SU-DHL-6 (cell line): ENCODE results near the gene TGM6.

Source experiments
- H2AFZ ChIP-seq: fragments of 200-600 bp; sonication (generic); 2 replicates; pipeline ENCODE4 v1.6.1; 2014; ENCODE audit warnings: low read depth, mild to moderate bottlenecking, moderate library complexity, mixed read lengths, antibody characterized with exemption, low read length; ENCODE audit not compliant: severe bottlenecking
- H3F3A ChIP-seq: fragments of 200-600 bp; shearing (Covaris generic); 2 replicates; pipeline ENCODE4 v1.6.0; 2016; ENCODE audit warnings: antibody characterized with exemption, mild to moderate bottlenecking; ENCODE audit not compliant: insufficient read depth
- H3K27ac ChIP-seq: fragments of 200-600 bp; sonication (generic); 2 replicates; pipeline ENCODE4 v1.5.1; 2016; ENCODE audit warnings: low read depth, mild to moderate bottlenecking, low read length, moderate library complexity, mixed read lengths
- H3K27me3 ChIP-seq: fragments of 200-600 bp; sonication (generic), shearing (Covaris generic); 2 replicates; pipeline ENCODE4 v1.6.0; 2014; ENCODE audit warnings: mild to moderate bottlenecking, low read length
- H3K36me3 ChIP-seq: fragments of 200-600 bp; sonication (generic); 2 replicates; pipeline ENCODE4 v1.6.1; 2014; ENCODE audit warnings: mild to moderate bottlenecking, low read length, mixed read lengths
- H3K4me2 ChIP-seq: fragments of 300-600, 200-600 bp; shearing (Covaris generic), sonication (generic); 2 replicates; pipeline ENCODE4 v1.6.0; 2014; ENCODE audit warnings: low read length, low read depth, mild to moderate bottlenecking; ENCODE audit not compliant: poor library complexity, severe bottlenecking
- H3K4me3 ChIP-seq: fragments of 200-600 bp; sonication (generic); 2 replicates; pipeline ENCODE4 v1.5.1; 2014; ENCODE audit warnings: antibody characterized with exemption, low read length, mild to moderate bottlenecking, mixed read lengths; ENCODE audit not compliant: insufficient read depth, poor library complexity, severe bottlenecking
- H3K79me2 ChIP-seq: fragments of 200-600 bp; sonication (generic); 2 replicates; pipeline ENCODE4 v1.6.1; 2014; ENCODE audit warnings: mild to moderate bottlenecking, low read length, moderate library complexity; ENCODE audit not compliant: insufficient read depth
- H3K9ac ChIP-seq: fragments of 200-600 bp; sonication (generic); 2 replicates; pipeline ENCODE4 v1.7.0; 2014; ENCODE audit warnings: mild to moderate bottlenecking, low read length
- H3K9me2 ChIP-seq: fragments of 200-600 bp; sonication (generic); replicated peaks from 2 replicates; pipeline ENCODE4 v1.6.1; 2014; ENCODE audit warnings: low read length; ENCODE audit not compliant: insufficient read depth
- H3K9me3 ChIP-seq: fragments of 200-600 bp; sonication (generic); 2 replicates; pipeline ENCODE4 v1.6.1; 2014; ENCODE audit warnings: low read length, mixed read lengths; ENCODE audit not compliant: insufficient read depth
- H4K20me1 ChIP-seq: fragments of 200-600 bp; sonication (generic); 2 replicates; pipeline ENCODE4 v1.6.1; 2014; ENCODE audit warnings: low read depth, mild to moderate bottlenecking, antibody characterized with exemption, low read length, moderate library complexity, mixed read lengths
- CTCF ChIP-seq: fragments of 200-600 bp; sonication (generic); IDR thresholded peaks from one replicate; pipeline ENCODE4 v1.5.1; 2017; ENCODE audit warnings: antibody characterized with exemption, mild to moderate bottlenecking, low read length, moderate library complexity; ENCODE audit not compliant: insufficient read depth, poor library complexity, severe bottlenecking
- EZH2phosphoT487 ChIP-seq: fragments of 200-600 bp; sonication (generic), shearing (Covaris generic); conservative IDR thresholded peaks from 2 replicates; pipeline ENCODE4 v1.6.1; 2018; ENCODE audit warnings: mild to moderate bottlenecking, antibody characterized with exemption, low read length, moderate library complexity, mixed read lengths

TGM6 gene

GRCh38 chr20:2418388-2418787 is 37.7 kb downstream of the TGM6 start:
- Histone ChIP-seq H3K9ac (no peak overlapping the region), H2AFZ (no peak overlapping the region), H3K4me3 (no peak overlapping the region), H3K79me2 (no peaks in the 10 kb centered on the region), H3K27ac (no peak overlapping the region), H3K9me2 (no peaks in the 10 kb centered on the region), H4K20me1 (no peaks in the 10 kb centered on the region), H3F3A (no peaks in the 10 kb centered on the region), H3K4me2 (no peak overlapping the region), H3K27me3 (no peaks in the 10 kb centered on the region), H3K9me3 (no peaks in the 10 kb centered on the region), H3K36me3 (no peaks in the 10 kb centered on the region)
- TF ChIP-seq EZH2phosphoT487 (no peak), CTCF (no peak)

- Histone ChIP-seq H2AFZ (no peak overlapping the region), H3K27me3 (no peaks in the 10 kb centered on the region), H3K79me2 (no peaks in the 10 kb centered on the region), H3K36me3 (no peaks in the 10 kb centered on the region), H4K20me1 (no peaks in the 10 kb centered on the region), H3K9me3 (no peaks in the 10 kb centered on the region), H3K4me2 (no peak overlapping the region), H3K4me3 (no peak overlapping the region), H3F3A (no peaks in the 10 kb centered on the region), H3K9ac (no peak overlapping the region), H3K9me2 (no peaks in the 10 kb centered on the region), H3K27ac (no peak overlapping the region)
- TF ChIP-seq EZH2phosphoT487 (no peak), CTCF (no peak)
Observed at GRCh38 chr20:2420510-2420909, 39.8 kb downstream of the TGM6 start.

- Histone ChIP-seq H3K27me3 (no peaks in the 10 kb centered on the region), H3F3A (no peaks in the 10 kb centered on the region), H3K4me2 (no peak overlapping the region), H3K4me3 (no peak overlapping the region), H4K20me1 (no peaks in the 10 kb centered on the region), H3K9me3 (no peaks in the 10 kb centered on the region), H3K9ac (no peak overlapping the region), H3K27ac (no peak overlapping the region), H3K9me2 (no peaks in the 10 kb centered on the region), H2AFZ (no peak overlapping the region), H3K79me2 (no peaks in the 10 kb centered on the region), H3K36me3 (no peaks in the 10 kb centered on the region)
- TF ChIP-seq CTCF, result no peak
- TF ChIP-seq EZH2phosphoT487, result no peak
Observed at GRCh38 chr20:2421247-2421646, 40.5 kb downstream of the TGM6 start.

GRCh38 chr20:2429051-2429450 is 48.4 kb downstream of the TGM6 start:
- Histone ChIP-seq H3F3A (no peaks in the 10 kb centered on the region), H3K9ac (no peak overlapping the region), H3K36me3 (no peaks in the 10 kb centered on the region), H3K9me3 (no peaks in the 10 kb centered on the region), H3K27ac (no peak overlapping the region), H3K4me2 (no peak overlapping the region), H3K27me3 (no peaks in the 10 kb centered on the region), H4K20me1 (no peaks in the 10 kb centered on the region), H3K4me3 (no peak overlapping the region), H2AFZ (no peak overlapping the region), H3K79me2 (no peaks in the 10 kb centered on the region), H3K9me2 (no peaks in the 10 kb centered on the region)
- no peak for TF ChIP-seq CTCF
- no peak for TF ChIP-seq EZH2phosphoT487
